ENCODE data around the gene FAM222B.
"Not testable (repeated sequence)": the region's sequence is repeated elsewhere in the genome, so short reads cannot be mapped to it uniquely, and the experiment has no call there.

The FAM222B gene

DNA sequence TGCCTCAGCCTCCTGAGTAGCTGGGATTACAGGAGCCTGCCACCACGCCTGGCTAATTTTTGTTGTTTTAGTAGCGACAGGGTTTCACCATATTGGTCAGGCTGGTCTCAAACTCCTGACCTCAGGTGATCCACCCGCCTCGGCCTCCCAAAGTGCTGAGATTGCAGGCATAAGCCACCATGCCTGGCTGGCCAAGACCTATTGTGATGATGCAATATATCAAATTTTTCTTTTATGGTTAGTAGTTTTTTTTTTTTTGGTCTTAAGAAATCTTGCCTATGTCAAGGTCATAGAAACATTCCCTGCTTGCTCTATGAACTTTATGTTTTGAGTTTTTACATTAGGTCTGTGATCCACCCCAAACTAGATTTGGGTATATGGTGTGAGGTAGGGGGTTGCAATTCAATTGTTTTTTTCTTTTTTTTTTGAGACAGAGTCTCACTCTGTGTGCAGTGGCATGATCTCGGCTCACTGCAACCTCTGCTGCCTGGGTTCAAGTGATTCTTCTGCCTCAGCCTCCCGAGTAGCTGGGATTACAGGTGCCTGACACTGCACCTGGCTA, 34.6 kb upstream of the FAM222B start:
- ChIA-PET POLR2A (interaction anchor here (0.6 kb wide), 1 partner anchor 131 kb away, joined by 7 read pairs; no protein-coding TSS in a partner anchor), CTCF (interaction anchor here (1.4 to 5.3 kb wide), 3 partner anchors 28 to 150 kb away, joined by 7 to 64 read pairs (median 11); no protein-coding TSS in a partner anchor)
- H3K27ac ChIP-seq (ENCODE audit: extremely low read depth, low read depth, low read length); H3K4me1 ChIP-seq (ENCODE audit: control insufficient read depth, insufficient read depth, low read length); H3K4me3 ChIP-seq (ENCODE audit: low read depth, low read length); H3K9me3 ChIP-seq (ENCODE audit: control insufficient read depth, insufficient read depth, low read depth, low read length): not testable (repeated sequence)
- H3K36me3 ChIP-seq (ENCODE audit: control insufficient read depth in 2 of 2, insufficient read depth in 1 of 2, low read length in 2 of 2) = peaks cover 8 to 43% of the 10 kb centered on the region in 2 experiments; a peak in 2 of 3 replicates

DNA sequence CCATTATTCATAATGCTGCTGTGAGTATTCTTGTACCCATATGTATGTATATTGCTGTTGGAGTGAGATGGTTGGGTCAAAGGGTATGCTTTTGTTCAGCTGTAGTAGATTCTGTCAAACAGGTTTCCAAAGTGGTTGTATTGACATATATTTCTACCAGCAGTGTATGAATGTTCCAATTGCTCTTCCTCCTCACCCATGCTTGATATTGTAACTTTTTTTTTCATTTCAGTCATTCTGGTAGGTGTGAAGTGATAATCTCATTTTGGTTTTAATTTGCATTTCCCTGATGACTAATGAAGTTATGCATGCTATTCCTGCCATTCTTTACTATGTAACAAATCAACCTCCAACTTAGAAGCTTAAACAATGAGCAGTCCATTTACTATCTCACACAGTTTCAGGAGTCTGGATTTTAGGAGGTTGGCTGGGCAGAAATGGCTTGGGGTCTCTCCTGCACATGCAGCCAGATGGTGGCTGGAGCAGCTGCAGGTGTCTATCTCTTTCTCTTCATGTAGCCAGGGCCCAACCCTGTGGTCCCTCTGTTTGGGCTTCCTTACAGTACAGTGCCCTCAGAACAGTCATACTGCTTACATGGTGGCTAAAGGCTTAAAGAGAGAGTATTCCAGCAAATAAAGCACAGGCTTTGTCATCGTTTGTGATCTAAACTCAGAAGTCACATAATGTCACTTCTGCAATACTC, 33.4 kb upstream of the FAM222B start:
- H3K27ac ChIP-seq (ENCODE audit: extremely low read depth, low read depth, low read length) = no peak overlapping the region
- CTCF ChIA-PET = interaction anchor here (0.5 to 5.3 kb wide), 5 partner anchors 20 to 149 kb away, joined by 3 to 64 read pairs (median 5); no protein-coding TSS in a partner anchor
- POLR2A ChIA-PET = no interaction called here
- no peaks in the 10 kb centered on the region for H3K4me1 ChIP-seq (ENCODE audit: control insufficient read depth, insufficient read depth, low read length)
- TF ChIP-seq OVOL3 (tag by site-specific recombination; IDR thresholded peaks at IDR 0.05) = no peak
- TF ChIP-seq, protein P1, sequence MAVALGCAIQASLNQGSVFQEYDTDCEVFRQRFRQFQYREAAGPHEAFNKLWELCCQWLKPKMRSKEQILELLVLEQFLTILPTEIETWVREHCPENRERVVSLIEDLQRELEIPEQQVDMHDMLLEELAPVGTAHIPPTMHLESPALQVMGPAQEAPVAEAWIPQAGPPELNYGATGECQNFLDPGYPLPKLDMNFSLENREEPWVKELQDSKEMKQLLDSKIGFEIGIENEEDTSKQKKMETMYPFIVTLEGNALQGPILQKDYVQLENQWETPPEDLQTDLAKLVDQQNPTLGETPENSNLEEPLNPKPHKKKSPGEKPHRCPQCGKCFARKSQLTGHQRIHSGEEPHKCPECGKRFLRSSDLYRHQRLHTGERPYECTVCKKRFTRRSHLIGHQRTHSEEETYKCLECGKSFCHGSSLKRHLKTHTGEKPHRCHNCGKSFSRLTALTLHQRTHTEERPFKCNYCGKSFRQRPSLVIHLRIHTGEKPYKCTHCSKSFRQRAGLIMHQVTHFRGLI (tag by site-specific recombination; IDR thresholded peaks at IDR 0.05) = peak; percentile 74; the same call in 1 of the 2 replicates
- no peaks in the 10 kb centered on the region for H3K9me3 ChIP-seq (ENCODE audit: control insufficient read depth, insufficient read depth, low read depth, low read length)
- peaks cover 5 to 31% of the 10 kb centered on the region in 2 experiments; a peak in 2 of 3 replicates for H3K36me3 ChIP-seq (ENCODE audit: control insufficient read depth in 2 of 2, insufficient read depth in 1 of 2, low read length in 2 of 2)
- H3K4me3 ChIP-seq (ENCODE audit: low read depth, low read length) = no peak overlapping the region

DNA sequence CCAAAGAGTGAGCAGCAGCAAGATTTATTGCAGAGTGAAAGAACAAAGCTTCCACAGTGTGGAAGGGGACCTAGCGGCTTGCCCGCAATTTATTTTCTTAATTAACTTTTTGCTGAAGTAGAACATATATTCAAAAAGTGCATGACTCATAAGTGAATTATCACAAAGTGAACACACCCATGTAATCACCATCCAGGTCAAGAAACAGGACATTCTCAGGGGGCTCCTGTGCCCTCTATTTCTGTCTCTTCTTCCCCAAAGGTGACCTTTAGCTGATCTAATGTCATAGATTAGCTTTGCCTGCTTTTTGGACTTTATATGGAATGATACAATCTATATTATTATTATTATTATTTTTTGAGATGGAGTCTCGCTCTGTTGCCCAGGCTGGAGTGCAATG, 32.2 kb upstream of the FAM222B start:
- no peaks in the 10 kb centered on the region for H3K9me3 ChIP-seq (ENCODE audit: control insufficient read depth, insufficient read depth, low read depth, low read length)
- TF ChIP-seq, protein P2, sequence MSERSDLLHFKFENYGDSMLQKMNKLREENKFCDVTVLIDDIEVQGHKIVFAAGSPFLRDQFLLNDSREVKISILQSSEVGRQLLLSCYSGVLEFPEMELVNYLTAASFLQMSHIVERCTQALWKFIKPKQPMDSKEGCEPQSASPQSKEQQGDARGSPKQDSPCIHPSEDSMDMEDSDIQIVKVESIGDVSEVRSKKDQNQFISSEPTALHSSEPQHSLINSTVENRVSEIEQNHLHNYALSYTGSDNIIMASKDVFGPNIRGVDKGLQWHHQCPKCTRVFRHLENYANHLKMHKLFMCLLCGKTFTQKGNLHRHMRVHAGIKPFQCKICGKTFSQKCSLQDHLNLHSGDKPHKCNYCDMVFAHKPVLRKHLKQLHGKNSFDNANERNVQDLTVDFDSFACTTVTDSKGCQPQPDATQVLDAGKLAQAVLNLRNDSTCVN (tag by site-specific recombination; optimal IDR thresholded peaks at IDR 0.05) = no peak
- TF ChIP-seq ZNF274 (IDR thresholded peaks at IDR 0.05; ENCODE audit: low read length) (no peak), ZNF274 (tag by site-specific recombination; IDR thresholded peaks at IDR 0.05; ENCODE audit: borderline replicate concordance) (no peak)
- TF ChIP-seq, protein P3, sequence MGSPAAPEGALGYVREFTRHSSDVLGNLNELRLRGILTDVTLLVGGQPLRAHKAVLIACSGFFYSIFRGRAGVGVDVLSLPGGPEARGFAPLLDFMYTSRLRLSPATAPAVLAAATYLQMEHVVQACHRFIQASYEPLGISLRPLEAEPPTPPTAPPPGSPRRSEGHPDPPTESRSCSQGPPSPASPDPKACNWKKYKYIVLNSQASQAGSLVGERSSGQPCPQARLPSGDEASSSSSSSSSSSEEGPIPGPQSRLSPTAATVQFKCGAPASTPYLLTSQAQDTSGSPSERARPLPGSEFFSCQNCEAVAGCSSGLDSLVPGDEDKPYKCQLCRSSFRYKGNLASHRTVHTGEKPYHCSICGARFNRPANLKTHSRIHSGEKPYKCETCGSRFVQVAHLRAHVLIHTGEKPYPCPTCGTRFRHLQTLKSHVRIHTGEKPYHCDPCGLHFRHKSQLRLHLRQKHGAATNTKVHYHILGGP (tag by site-specific recombination; IDR thresholded peaks at IDR 0.05) = no peak
- H3K4me3 ChIP-seq (ENCODE audit: low read depth, low read length) = no peak overlapping the region
- no peak overlapping the region for H3K27ac ChIP-seq (ENCODE audit: extremely low read depth, low read depth, low read length)
- CTCF ChIA-PET = interaction anchor here (1.6 kb wide), 1 partner anchor 111 kb away, joined by 7 read pairs; no protein-coding TSS in a partner anchor
- peaks cover 0 to 18% of the 10 kb centered on the region in 2 experiments; a peak in 2 of 3 replicates for H3K36me3 ChIP-seq (ENCODE audit: control insufficient read depth in 2 of 2, insufficient read depth in 1 of 2, low read length in 2 of 2)
- H3K4me1 ChIP-seq (ENCODE audit: control insufficient read depth, insufficient read depth, low read length) = no peaks in the 10 kb centered on the region
- POLR2A ChIA-PET = no interaction called here

DNA sequence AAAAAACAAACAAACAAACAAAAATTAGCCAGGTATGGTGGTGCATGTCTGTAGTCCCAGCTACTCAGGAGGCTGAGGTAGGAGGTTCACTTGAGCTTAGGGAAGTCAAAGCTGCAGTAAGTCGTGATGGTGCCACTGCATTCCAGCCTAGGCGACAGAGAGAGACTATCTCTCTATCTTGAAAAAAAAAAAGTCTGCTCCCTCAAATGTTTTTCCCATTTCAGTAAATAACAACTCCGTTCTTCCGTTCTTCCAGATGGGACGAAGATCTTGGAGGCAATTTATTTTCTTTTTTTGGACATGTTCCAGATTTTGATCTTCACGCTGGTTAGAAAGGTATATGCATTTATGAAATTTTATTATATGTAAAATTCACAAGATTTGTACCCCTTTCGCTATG, 31.2 kb upstream of the FAM222B start:
- Histone ChIP-seq H3K27ac (ENCODE audit: extremely low read depth, low read depth, low read length) (no peak overlapping the region), H3K9me3 (ENCODE audit: control insufficient read depth, insufficient read depth, low read depth, low read length) (no peaks in the 10 kb centered on the region), H3K4me3 (ENCODE audit: low read depth, low read length) (no peak overlapping the region), H3K4me1 (ENCODE audit: control insufficient read depth, insufficient read depth, low read length) (no peaks in the 10 kb centered on the region), H3K36me3 (ENCODE audit: control insufficient read depth in 2 of 2, insufficient read depth in 1 of 2, low read length in 2 of 2) (peaks cover 0 to 9% of the 10 kb centered on the region in 2 experiments; a peak in 2 of 3 replicates)
- POLR2A ChIA-PET = no interaction called here
- CTCF ChIA-PET = interaction anchor here (1.6 kb wide), 1 partner anchor 110 kb away, joined by 7 read pairs; no protein-coding TSS in a partner anchor
- TF ChIP-seq ZNF48 (tag by site-specific recombination; IDR thresholded peaks at IDR 0.05) = no peak
- TF ChIP-seq GLI2 (tag by site-specific recombination; IDR thresholded peaks at IDR 0.05; ENCODE audit: borderline replicate concordance, low read depth) = no peak
- TF ChIP-seq KLF9 (tag by site-specific recombination; IDR thresholded peaks at IDR 0.05; ENCODE audit: low read depth) = no peak
- no peak for TF ChIP-seq ZNF354C (tag by site-specific recombination; IDR thresholded peaks at IDR 0.05; ENCODE audit: borderline replicate concordance, low read depth)
- TF ChIP-seq, protein P4, sequence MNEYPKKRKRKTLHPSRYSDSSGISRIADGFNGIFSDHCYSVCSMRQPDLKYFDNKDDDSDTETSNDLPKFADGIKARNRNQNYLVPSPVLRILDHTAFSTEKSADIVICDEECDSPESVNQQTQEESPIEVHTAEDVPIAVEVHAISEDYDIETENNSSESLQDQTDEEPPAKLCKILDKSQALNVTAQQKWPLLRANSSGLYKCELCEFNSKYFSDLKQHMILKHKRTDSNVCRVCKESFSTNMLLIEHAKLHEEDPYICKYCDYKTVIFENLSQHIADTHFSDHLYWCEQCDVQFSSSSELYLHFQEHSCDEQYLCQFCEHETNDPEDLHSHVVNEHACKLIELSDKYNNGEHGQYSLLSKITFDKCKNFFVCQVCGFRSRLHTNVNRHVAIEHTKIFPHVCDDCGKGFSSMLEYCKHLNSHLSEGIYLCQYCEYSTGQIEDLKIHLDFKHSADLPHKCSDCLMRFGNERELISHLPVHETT (tag by site-specific recombination; IDR thresholded peaks at IDR 0.05) = no peak
- TF ChIP-seq ZNF433 (tag by site-specific recombination; IDR thresholded peaks at IDR 0.05; ENCODE audit: low read depth) = no peak
- TF ChIP-seq ZNF529 (tag by site-specific recombination; IDR thresholded peaks at IDR 0.05; ENCODE audit: insufficient replicate concordance) = no peak
- TF ChIP-seq ZNF221 (tag by site-specific recombination; IDR thresholded peaks at IDR 0.05; ENCODE audit: borderline replicate concordance) = no peak
- TF ChIP-seq ZNF791 (tag by site-specific recombination; IDR thresholded peaks at IDR 0.05) = no peak
- no peak for TF ChIP-seq ZNF473 (tag by site-specific recombination; IDR thresholded peaks at IDR 0.05)
- TF ChIP-seq ZBTB8A (tag by site-specific recombination; IDR thresholded peaks at IDR 0.05) = no peak
- no peak for TF ChIP-seq ZNF561 (tag by site-specific recombination; IDR thresholded peaks at IDR 0.05; ENCODE audit: borderline replicate concordance)
- TF ChIP-seq ZNF843 (tag by site-specific recombination; IDR thresholded peaks at IDR 0.05) = no peak
- no peak for TF ChIP-seq ZNF112 (tag by site-specific recombination; IDR thresholded peaks at IDR 0.05)
- no peak for TF ChIP-seq ZBTB1 (tag by site-specific recombination; IDR thresholded peaks at IDR 0.05)

Data from HEK293 (cell line).